DMS114 treated with DMSO at 0.1 percent for 48 hours (cell line): ENCODE data around the gene DDX43.
"Not testable (repeated sequence)": the region's sequence is repeated elsewhere in the genome, so short reads cannot be mapped to it uniquely, and the experiment has no call there.

ENCODE experiments used
- DNase-seq: peaks from one replicate; lab custom pipeline; 2025; ENCODE audit not compliant: unreplicated experiment; lab: John Stamatoyannopoulos, UW

The DDX43 gene

GRCh38 chr6:73394577-73395354 lies at the start of gene DDX43:
TSS of gene DDX43 (plus strand) at chr6:73394828. CDS start at chr6:73394906, 78 bp downstream.
- DNase-seq = peak; percentile 52

GRCh38 chr6:73348550-73349204 lies 46.0 kb upstream of the DDX43 start:
- no peak for DNase-seq

GRCh38 chr6:73349311-73349710 lies 45.3 kb upstream of the DDX43 start:
- no peak for DNase-seq

GRCh38 chr6:73353636-73354593 lies 40.7 kb upstream of the DDX43 start, which contains the start of gene DPPA5:
TSS of gene DPPA5 (minus strand) at chr6:73354276. CDS start at chr6:73354225, 51 bp downstream.
- no peak for DNase-seq

- DNase-seq = no peak
These were observed 32.3 kb upstream of the DDX43 start, which contains the start of gene KHDC3L for GRCh38 chr6:73362358-73362757. TSS of gene KHDC3L (plus strand) at chr6:73362658. CDS start at chr6:73362730, 72 bp downstream.

- no peak for DNase-seq
These were observed 31.6 kb upstream of the DDX43 start for GRCh38 chr6:73362869-73363536.

- DNase-seq = no peak
These were observed 31.1 kb upstream of the DDX43 start for GRCh38 chr6:73363537-73363875.

- DNase-seq = no peak
These were observed 30.5 kb upstream of the DDX43 start for GRCh38 chr6:73364121-73364520.

- DNase-seq = no peak
These were observed 30.1 kb upstream of the DDX43 start for GRCh38 chr6:73364549-73364948.

- DNase-seq = no peak
These were observed 26.8 kb upstream of the DDX43 start for GRCh38 chr6:73367761-73368355.

- no peak for DNase-seq
These were observed 26.0 kb upstream of the DDX43 start for GRCh38 chr6:73368675-73369074.

- DNase-seq = no peak
These were observed 25.5 kb upstream of the DDX43 start for GRCh38 chr6:73369157-73369556.

GRCh38 chr6:73369563-73369962 lies 25.1 kb upstream of the DDX43 start, which contains the start of gene OOEP:
TSS of gene OOEP (minus strand) at chr6:73369897. CDS start at chr6:73369792, 105 bp downstream.
- DNase-seq = no peak

GRCh38 chr6:73371984-73372383 lies 22.6 kb upstream of the DDX43 start:
- no peak for DNase-seq

- DNase-seq = no peak
These were observed 22.1 kb upstream of the DDX43 start for GRCh38 chr6:73372516-73372915.

- no peak for DNase-seq
These were observed 19.4 kb upstream of the DDX43 start for GRCh38 chr6:73375216-73375615.

GRCh38 chr6:73377225-73377624 lies 17.4 kb upstream of the DDX43 start:
- no peak for DNase-seq

- DNase-seq = not testable (repeated sequence)
These were observed 13.1 kb upstream of the DDX43 start for GRCh38 chr6:73381531-73381930.

GRCh38 chr6:73382462-73383113 lies 12.0 kb upstream of the DDX43 start:
- no peak for DNase-seq

GRCh38 chr6:73388433-73388799 lies 6.2 kb upstream of the DDX43 start:
- no peak for DNase-seq
